Activated CD4-positive, CD25-positive, alpha-beta regulatory T cell (primary cell): Measurements from ENCODE around the gene MTIF2.
"Not testable (repeated sequence)": the region's sequence is repeated elsewhere in the genome, so short reads cannot be mapped to it uniquely, and the experiment has no call there.

ENCODE experiments used
- DNase-seq, 4 experiments: peaks; one replicate each; lab custom pipeline; 2025; lab: John Stamatoyannopoulos, UW

MTIF2 gene

GRCh38 chr2:55196526-55196925, 72.5 kb downstream of the MTIF2 start:
- DNase-seq = no peak

GRCh38 chr2:55191888-55192287, 77.1 kb downstream of the MTIF2 start:
- not testable (repeated sequence) for DNase-seq

- not testable (repeated sequence) for DNase-seq
These were observed 82.2 kb downstream of the MTIF2 start for GRCh38 chr2:55186837-55187236.
